ENCODE measurements around the gene OR2T8. TPM values are rescaled to one million over a fixed set of nuclear protein-coding genes. Genes with fewer than 3 reads are reported as not detected.
"Not testable (repeated sequence)": the region's sequence is repeated elsewhere in the genome, so short reads cannot be mapped to it uniquely, and the experiment has no call there.

The OR2T8 gene
- total RNA-seq, 1 experiment from 2014 or later = 0.26 TPM

DNA sequence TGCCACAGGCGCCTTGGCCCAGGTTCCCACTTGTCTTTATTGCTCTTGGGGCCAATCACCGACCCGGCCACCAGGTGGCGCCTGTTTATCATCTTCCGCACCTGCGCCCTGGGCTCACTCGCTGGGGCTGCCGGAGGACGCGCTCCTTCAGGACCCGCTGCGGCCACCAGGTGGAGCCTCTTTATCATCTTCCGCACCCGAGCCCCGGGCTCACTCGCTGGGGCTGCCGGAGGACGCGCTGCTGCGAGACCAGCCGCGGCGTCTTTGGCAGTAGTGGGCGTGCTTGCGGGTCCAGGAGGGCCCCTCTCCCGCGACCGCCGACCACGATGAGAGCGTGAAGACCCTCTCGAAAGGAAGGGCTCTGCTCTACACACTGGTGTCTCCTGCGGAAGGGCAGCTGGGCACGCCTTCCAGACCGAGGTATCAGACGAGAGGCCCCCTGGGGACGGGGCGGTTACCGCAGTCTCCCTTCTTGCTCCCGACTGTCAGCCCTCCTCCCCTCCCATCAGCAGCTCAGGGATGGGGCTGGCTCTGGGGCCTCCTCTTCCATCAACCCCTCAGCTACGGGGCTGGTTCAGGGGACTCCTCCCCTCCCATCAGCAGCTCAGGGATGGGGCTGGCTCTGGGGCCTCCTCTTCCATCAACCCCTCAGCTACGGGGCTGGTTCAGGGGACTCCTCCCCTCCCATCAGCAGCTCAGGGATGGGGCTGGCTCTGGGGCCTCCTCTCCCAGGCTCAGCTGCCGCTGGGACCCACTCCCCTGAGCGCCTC is 17.1 kb downstream of the OR2T8 start:
- H3K27me3 ChIP-seq (ENCODE audit: low read length); BruUV-seq (replicated peaks); POLR2A ChIA-PET (ENCODE audit: unreplicated experiment); H3K27ac ChIP-seq (ENCODE audit: low read length); H3K36me3 ChIP-seq (ENCODE audit: low read depth, low read length); H3K9me3 ChIP-seq (ENCODE audit: low read length); H3K79me2 ChIP-seq (ENCODE audit: low read length); H3K9me2 ChIP-seq (replicated peaks; ENCODE audit: low read length); H3F3A ChIP-seq (ENCODE audit: low read length, unreplicated experiment); H3K4me1 ChIP-seq (ENCODE audit: insufficient read depth, low read length); H4K20me1 ChIP-seq (ENCODE audit: low read length): not testable (repeated sequence)
- Histone ChIP-seq H3K4me3 (ENCODE audit: low read length) (peak overlapping the region; percentile 81), H2AFZ (ENCODE audit: low read length) (peak overlapping the region; percentile 96), H3K4me2 (ENCODE audit: low read length) (peak overlapping the region; percentile 86), H3K9ac (ENCODE audit: low read length) (0 out of 2 replicates have a peak overlapping the region, but pooled peaks have one; percentile 10)
- ATAC-seq = peak; percentile 97
- intact Hi-C loops (cut with micrococcal nuclease) = loop anchor here (1.0 to 5.0 kb wide), 6 partner anchors 110 to 750 kb away; partner anchors contain the start of gene OR2L3
- CTCF ChIA-PET = interaction anchor here (0.7 to 1.1 kb wide), 3 partner anchors 59 to 306 kb away, joined by 4 to 10 read pairs (median 5); no protein-coding TSS in a partner anchor
- DNase-seq = peak; percentile 99
- TF ChIP-seq, protein P1, sequence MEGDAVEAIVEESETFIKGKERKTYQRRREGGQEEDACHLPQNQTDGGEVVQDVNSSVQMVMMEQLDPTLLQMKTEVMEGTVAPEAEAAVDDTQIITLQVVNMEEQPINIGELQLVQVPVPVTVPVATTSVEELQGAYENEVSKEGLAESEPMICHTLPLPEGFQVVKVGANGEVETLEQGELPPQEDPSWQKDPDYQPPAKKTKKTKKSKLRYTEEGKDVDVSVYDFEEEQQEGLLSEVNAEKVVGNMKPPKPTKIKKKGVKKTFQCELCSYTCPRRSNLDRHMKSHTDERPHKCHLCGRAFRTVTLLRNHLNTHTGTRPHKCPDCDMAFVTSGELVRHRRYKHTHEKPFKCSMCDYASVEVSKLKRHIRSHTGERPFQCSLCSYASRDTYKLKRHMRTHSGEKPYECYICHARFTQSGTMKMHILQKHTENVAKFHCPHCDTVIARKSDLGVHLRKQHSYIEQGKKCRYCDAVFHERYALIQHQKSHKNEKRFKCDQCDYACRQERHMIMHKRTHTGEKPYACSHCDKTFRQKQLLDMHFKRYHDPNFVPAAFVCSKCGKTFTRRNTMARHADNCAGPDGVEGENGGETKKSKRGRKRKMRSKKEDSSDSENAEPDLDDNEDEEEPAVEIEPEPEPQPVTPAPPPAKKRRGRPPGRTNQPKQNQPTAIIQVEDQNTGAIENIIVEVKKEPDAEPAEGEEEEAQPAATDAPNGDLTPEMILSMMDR (conservative IDR thresholded peaks at IDR 0.05; ENCODE audit: low read depth, low read length) = peak; percentile 100

GRCh38 chr1:247942624-247943023 is 22.6 kb downstream of the OR2T8 start:
- no peaks in the 10 kb centered on the region for H4K20me1 ChIP-seq (ENCODE audit: low read length)
- no peak for ATAC-seq
- POLR2A ChIA-PET (ENCODE audit: unreplicated experiment) = no interaction called here
- no peaks in the 10 kb centered on the region for H3F3A ChIP-seq (ENCODE audit: low read length, unreplicated experiment)
- no peaks in the 10 kb centered on the region for H3K27me3 ChIP-seq (ENCODE audit: low read length)
- intact Hi-C loops (cut with micrococcal nuclease) = no loop called here
- BruUV-seq (replicated peaks) = no TSS peak
- no peak for DNase-seq
- no peak overlapping the region for H3K4me2 ChIP-seq (ENCODE audit: low read length)
- no peaks in the 10 kb centered on the region for H3K36me3 ChIP-seq (ENCODE audit: low read depth, low read length)
- no peaks in the 10 kb centered on the region for H3K4me1 ChIP-seq (ENCODE audit: insufficient read depth, low read length)
- H3K27ac ChIP-seq (ENCODE audit: low read length) = no peak overlapping the region
- H2AFZ ChIP-seq (ENCODE audit: low read length) = no peak overlapping the region
- CTCF ChIA-PET = no interaction called here
- H3K9me2 ChIP-seq (replicated peaks; ENCODE audit: low read length) = no peaks in the 10 kb centered on the region
- no peaks in the 10 kb centered on the region for H3K9me3 ChIP-seq (ENCODE audit: low read length)
- H3K9ac ChIP-seq (ENCODE audit: low read length) = no peak overlapping the region
- no peaks in the 10 kb centered on the region for H3K79me2 ChIP-seq (ENCODE audit: low read length)
- no peak overlapping the region for H3K4me3 ChIP-seq (ENCODE audit: low read length)
- TF ChIP-seq, protein P1 (conservative IDR thresholded peaks at IDR 0.05; ENCODE audit: low read depth, low read length) = no peak
- TF ChIP-seq EZH2phosphoT487 (IDR thresholded peaks at IDR 0.05; ENCODE audit: borderline replicate concordance, low read length) (no peak), EZH2 (IDR thresholded peaks at IDR 0.05; ENCODE audit: low read length, unreplicated experiment) (no peak)

- TF ChIP-seq, protein P1 (conservative IDR thresholded peaks at IDR 0.05; ENCODE audit: low read depth, low read length) = no peak
- TF ChIP-seq EZH2 (IDR thresholded peaks at IDR 0.05; ENCODE audit: low read length, unreplicated experiment) (no peak), EZH2phosphoT487 (IDR thresholded peaks at IDR 0.05; ENCODE audit: borderline replicate concordance, low read length) (no peak)
- ATAC-seq (no peak), DNase-seq (no peak)
- H3K4me1 ChIP-seq (ENCODE audit: insufficient read depth, low read length) = no peaks in the 10 kb centered on the region
- H3F3A ChIP-seq (ENCODE audit: low read length, unreplicated experiment) = no peaks in the 10 kb centered on the region
- no peaks in the 10 kb centered on the region for H3K79me2 ChIP-seq (ENCODE audit: low read length)
- no peak within 1 kb of the TSS for H3K9ac ChIP-seq (ENCODE audit: low read length)
- POLR2A ChIA-PET (ENCODE audit: unreplicated experiment) = no interaction called here
- no peaks in the 10 kb centered on the region for H3K27me3 ChIP-seq (ENCODE audit: low read length)
- intact Hi-C loops (cut with micrococcal nuclease) = no loop called here
- H3K9me3 ChIP-seq (ENCODE audit: low read length) = no peaks in the 10 kb centered on the region
- CTCF ChIA-PET = no interaction called here
- BruUV-seq (replicated peaks) = no TSS peak
- H3K4me2 ChIP-seq (ENCODE audit: low read length) = no peak within 1 kb of the TSS
- no peak within 1 kb of the TSS for H3K4me3 ChIP-seq (ENCODE audit: low read length)
- H3K27ac ChIP-seq (ENCODE audit: low read length) = no peak within 1 kb of the TSS
- H2AFZ ChIP-seq (ENCODE audit: low read length) = no peak within 1 kb of the TSS
- no peaks in the 10 kb centered on the region for H3K36me3 ChIP-seq (ENCODE audit: low read depth, low read length)
- no peaks in the 10 kb centered on the region for H4K20me1 ChIP-seq (ENCODE audit: low read length)
- H3K9me2 ChIP-seq (replicated peaks; ENCODE audit: low read length) = no peaks in the 10 kb centered on the region
Observed at GRCh38 chr1:247948558-247948957, 28.5 kb downstream of the OR2T8 start, which contains the start of gene OR2L8. OR2L8 (plus strand) TSS chr1:247948858; CDS start chr1:247948858, 0 bp downstream.
